Prostate gland (tissue), 1 donor: Measurements from ENCODE around the gene BAZ1B.
"Not testable (repeated sequence)": the region's sequence is repeated elsewhere in the genome, so short reads cannot be mapped to it uniquely, and the experiment has no call there.

Experiments used
- POLR2A ChIP-seq: fragments of 450-650 bp; IDR thresholded peaks from one replicate; pipeline ENCODE4 v1.6.1; 2016; ENCODE audit warnings: antibody characterized with exemption, mild to moderate bottlenecking
- POLR2AphosphoS5 ChIP-seq: sonication (generic); formaldehyde crosslinking; IDR thresholded peaks from one replicate; pipeline ENCODE4 v1.6.1; 2017; ENCODE audit warnings: antibody characterized with exemption

DNA sequence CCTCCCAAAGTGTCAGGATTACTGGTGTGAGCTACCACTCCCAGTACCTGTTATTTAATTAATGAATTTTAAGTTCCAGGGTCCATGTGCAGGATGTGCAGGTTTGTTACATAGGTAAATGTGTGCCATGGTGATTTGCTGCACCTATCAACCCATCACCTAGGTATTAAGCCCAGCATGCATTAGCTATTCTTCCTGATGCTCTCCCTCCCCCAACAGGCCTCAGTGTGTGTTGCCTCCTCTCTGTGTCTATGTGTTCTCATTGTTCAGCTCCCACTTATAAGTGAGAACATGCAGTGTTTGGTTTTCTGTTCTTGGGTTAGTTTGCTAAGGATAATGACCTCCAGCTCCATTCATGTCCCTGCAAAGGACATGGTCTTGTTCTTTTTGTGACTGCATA lies 44.3 kb upstream of the BAZ1B start:
- TF ChIP-seq POLR2A, POLR2AphosphoS5: not testable (repeated sequence)
